Tibial nerve (tissue), 3 donors: ENCODE results near the gene RPRD1A.

Experiments
- POLR2A ChIP-seq, 2 donors: fragments of 450-650 bp; IDR thresholded peaks; one replicate each; pipeline ENCODE4 v1.6.1; 2017; ENCODE audit warnings: antibody characterized with exemption in 2 of 2, mild to moderate bottlenecking in 2 of 2, moderate library complexity in 2 of 2
- TF ChIP-seq, protein P1 (sequence below), 5 experiments: fragments of 200-600 bp in 3 of 5; fragments of 450-650 bp in 2 of 5; sonication (generic) in 3 of 5; IDR thresholded peaks; one replicate each; pipeline ENCODE4 v1.5.1; 2016 to 2019; ENCODE audit warnings: antibody characterized with exemption in 5 of 5, mild to moderate bottlenecking in 3 of 5, moderate library complexity in 2 of 5

DNA sequence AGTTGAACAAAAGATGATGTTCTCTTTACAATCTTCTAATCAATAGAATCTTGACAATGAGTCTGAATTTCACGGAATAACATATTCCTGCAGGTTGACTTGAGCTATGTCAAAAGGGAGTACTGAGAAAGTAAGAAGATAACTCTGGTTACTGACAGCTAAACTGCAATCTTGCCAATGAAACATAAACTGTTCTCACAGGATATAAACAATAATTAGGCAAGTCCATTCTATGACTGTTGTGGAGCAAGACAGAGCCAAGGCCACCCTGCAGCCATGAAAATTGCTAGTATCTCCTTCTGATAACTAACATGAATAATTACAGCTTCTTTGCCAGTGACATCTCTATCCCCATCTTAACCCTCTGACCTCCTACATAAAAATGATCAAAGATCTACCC, 6.3 kb upstream of the RPRD1A start:
- TF ChIP-seq POLR2A (IDR thresholded peaks at IDR 0.05): no peak
- TF ChIP-seq, protein P1, sequence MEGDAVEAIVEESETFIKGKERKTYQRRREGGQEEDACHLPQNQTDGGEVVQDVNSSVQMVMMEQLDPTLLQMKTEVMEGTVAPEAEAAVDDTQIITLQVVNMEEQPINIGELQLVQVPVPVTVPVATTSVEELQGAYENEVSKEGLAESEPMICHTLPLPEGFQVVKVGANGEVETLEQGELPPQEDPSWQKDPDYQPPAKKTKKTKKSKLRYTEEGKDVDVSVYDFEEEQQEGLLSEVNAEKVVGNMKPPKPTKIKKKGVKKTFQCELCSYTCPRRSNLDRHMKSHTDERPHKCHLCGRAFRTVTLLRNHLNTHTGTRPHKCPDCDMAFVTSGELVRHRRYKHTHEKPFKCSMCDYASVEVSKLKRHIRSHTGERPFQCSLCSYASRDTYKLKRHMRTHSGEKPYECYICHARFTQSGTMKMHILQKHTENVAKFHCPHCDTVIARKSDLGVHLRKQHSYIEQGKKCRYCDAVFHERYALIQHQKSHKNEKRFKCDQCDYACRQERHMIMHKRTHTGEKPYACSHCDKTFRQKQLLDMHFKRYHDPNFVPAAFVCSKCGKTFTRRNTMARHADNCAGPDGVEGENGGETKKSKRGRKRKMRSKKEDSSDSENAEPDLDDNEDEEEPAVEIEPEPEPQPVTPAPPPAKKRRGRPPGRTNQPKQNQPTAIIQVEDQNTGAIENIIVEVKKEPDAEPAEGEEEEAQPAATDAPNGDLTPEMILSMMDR (IDR thresholded peaks at IDR 0.05): no peak
